ENCODE measurements around the gene SLC35D3. TPM values are rescaled to one million over a fixed set of nuclear protein-coding genes. Genes with fewer than 3 reads are reported as not detected.
"Not testable (repeated sequence)": the region's sequence is repeated elsewhere in the genome, so short reads cannot be mapped to it uniquely, and the experiment has no call there.

Gene SLC35D3
- total RNA-seq, 3 donors from 2014 or later = not detected

- H3K4me3 ChIP-seq = no peak overlapping the region
- no peak for DNase-seq (ENCODE audit: low spot score in 2 of 2)
- no peaks in the 10 kb centered on the region for H3K9me3 ChIP-seq
- intact Hi-C loops (cut with DNase I; ENCODE audit: low total_unique reads) = no loop called here
- H3K27me3 ChIP-seq = no peaks in the 10 kb centered on the region
- H3K27ac ChIP-seq = no peak overlapping the region
- no peaks in the 10 kb centered on the region for H3K4me1 ChIP-seq
- no peaks in the 10 kb centered on the region for H3K36me3 ChIP-seq
- TF ChIP-seq POLR2AphosphoS5 (IDR thresholded peaks at IDR 0.05) (no peak), POLR2A (IDR thresholded peaks at IDR 0.05) (no peak), CTCF (IDR thresholded peaks at IDR 0.05) (no peak)
These were observed 36.1 kb downstream of the SLC35D3 start for GRCh38 chr6:136958168-136958567.

GRCh38 chr6:136959471-136959891, 37.4 kb downstream of the SLC35D3 start:
- no peaks in the 10 kb centered on the region for H3K36me3 ChIP-seq
- intact Hi-C loops (cut with DNase I; ENCODE audit: low total_unique reads) = no loop called here
- H3K9me3 ChIP-seq = no peaks in the 10 kb centered on the region
- no peak for DNase-seq (ENCODE audit: low spot score in 2 of 2)
- no peak overlapping the region for H3K4me3 ChIP-seq
- H3K27ac ChIP-seq = no peak overlapping the region
- no peak for TF ChIP-seq POLR2AphosphoS5 (IDR thresholded peaks at IDR 0.05)
- no peak for TF ChIP-seq POLR2A (IDR thresholded peaks at IDR 0.05)
- H3K4me1 ChIP-seq = no peaks in the 10 kb centered on the region
- no peaks in the 10 kb centered on the region for H3K27me3 ChIP-seq

- H3K4me3 ChIP-seq; H3K9me3 ChIP-seq; H3K4me1 ChIP-seq; DNase-seq (ENCODE audit: low spot score in 2 of 2); H3K27ac ChIP-seq; H3K27me3 ChIP-seq; H3K36me3 ChIP-seq; intact Hi-C loops (cut with DNase I; ENCODE audit: low total_unique reads): not testable (repeated sequence)
These were observed 37.8 kb downstream of the SLC35D3 start for GRCh38 chr6:136959935-136960334.

- no peak for TF ChIP-seq POLR2AphosphoS5 (IDR thresholded peaks at IDR 0.05)
- TF ChIP-seq POLR2A (IDR thresholded peaks at IDR 0.05) = no peak
- no peak for TF ChIP-seq CTCF (IDR thresholded peaks at IDR 0.05)
- H3K36me3 ChIP-seq = no peaks in the 10 kb centered on the region
- intact Hi-C loops (cut with DNase I; ENCODE audit: low total_unique reads) = no loop called here
- no peak overlapping the region for H3K27ac ChIP-seq
- no peak overlapping the region for H3K4me3 ChIP-seq
- H3K4me1 ChIP-seq = no peaks in the 10 kb centered on the region
- DNase-seq (ENCODE audit: low spot score in 2 of 2) = no peak
- H3K27me3 ChIP-seq = no peaks in the 10 kb centered on the region
- H3K9me3 ChIP-seq = no peaks in the 10 kb centered on the region
These were observed 38.7 kb downstream of the SLC35D3 start for GRCh38 chr6:136960781-136961180.

GRCh38 chr6:136961848-136962247, 39.7 kb downstream of the SLC35D3 start:
- intact Hi-C loops (cut with DNase I; ENCODE audit: low total_unique reads) = no loop called here
- no peak for TF ChIP-seq CTCF (IDR thresholded peaks at IDR 0.05)
- no peak for TF ChIP-seq POLR2AphosphoS5 (IDR thresholded peaks at IDR 0.05)
- TF ChIP-seq POLR2A (IDR thresholded peaks at IDR 0.05) = no peak
- H3K4me3 ChIP-seq = no peak overlapping the region
- no peaks in the 10 kb centered on the region for H3K9me3 ChIP-seq
- no peaks in the 10 kb centered on the region for H3K27me3 ChIP-seq
- no peak for DNase-seq (ENCODE audit: low spot score in 2 of 2)
- no peak overlapping the region for H3K27ac ChIP-seq
- no peaks in the 10 kb centered on the region for H3K36me3 ChIP-seq
- H3K4me1 ChIP-seq = no peaks in the 10 kb centered on the region

- Histone ChIP-seq H3K27me3 (no peaks in the 10 kb centered on the region), H3K36me3 (no peaks in the 10 kb centered on the region), H3K27ac (no peak overlapping the region), H3K4me1 (no peaks in the 10 kb centered on the region), H3K4me3 (no peak overlapping the region), H3K9me3 (no peaks in the 10 kb centered on the region)
- intact Hi-C loops (cut with DNase I; ENCODE audit: low total_unique reads) = no loop called here
- no peak for DNase-seq (ENCODE audit: low spot score in 2 of 2)
- TF ChIP-seq POLR2AphosphoS5 (IDR thresholded peaks at IDR 0.05) = no peak
- TF ChIP-seq POLR2A (IDR thresholded peaks at IDR 0.05) = no peak
- no peak for TF ChIP-seq CTCF (IDR thresholded peaks at IDR 0.05)
These were observed 40.6 kb downstream of the SLC35D3 start for GRCh38 chr6:136962661-136963060.
